HepG2 (cell line): ENCODE data around the gene SYPL2.

ENCODE experiments used
- ATF2 ChIP-seq: sonication (generic); formaldehyde crosslinking; IDR thresholded peaks from 2 replicates; pipeline ENCODE4 v1.4.0; 2020; ENCODE audit warnings: missing genetic modification reagents
- CEBPG ChIP-seq: IDR thresholded peaks from 2 replicates; pipeline ENCODE4 v1.6.1; 2016
- CTCF ChIP-seq: sonication (generic); formaldehyde crosslinking; IDR thresholded peaks from 2 replicates; pipeline ENCODE4 v1.5.0; 2020; ENCODE audit warnings: mild to moderate bottlenecking, missing genetic modification reagents, moderate library complexity
- FOXK1 ChIP-seq: sonication (generic); formaldehyde crosslinking; IDR thresholded peaks from 2 replicates; pipeline ENCODE4 v1.4.0; 2020; ENCODE audit warnings: low read depth, missing genetic modification reagents, borderline replicate concordance
- TARDBP ChIP-seq: sonication (generic); formaldehyde crosslinking; IDR thresholded peaks from 2 replicates; pipeline ENCODE4 v1.8.0; 2022; ENCODE audit warnings: mild to moderate bottlenecking, missing genetic modification reagents
- ZNF446 ChIP-seq: sonication (generic); formaldehyde crosslinking; IDR thresholded peaks from 2 replicates; pipeline ENCODE4 v1.5.0; 2020; ENCODE audit warnings: mild to moderate bottlenecking, missing genetic modification reagents
- ZNF780A ChIP-seq: sonication (generic); formaldehyde crosslinking; IDR thresholded peaks from 2 replicates; pipeline ENCODE4 v1.8.0; 2022; ENCODE audit warnings: mild to moderate bottlenecking, missing genetic modification reagents, moderate library complexity

- TF ChIP-seq ZNF780A (CRISPR knock-in tag) (no peak), CEBPG (CRISPR knock-in tag) (no peak), CTCF (CRISPR knock-in tag) (peak; percentile 76), FOXK1 (no peak), ZNF446 (CRISPR knock-in tag) (no peak), ATF2 (CRISPR knock-in tag) (no peak), TARDBP (CRISPR knock-in tag) (no peak)
These were observed 23.9 kb downstream of the SYPL2 start for GRCh38 chr1:109490029-109490933.
